ES-I3 (cell line): ENCODE data around the gene RAD51B.

Experiments used
- H3K36me3 ChIP-seq: 2 replicates; pipeline ENCODE4 v1.6.1; 2013; ENCODE audit warnings: mild to moderate bottlenecking, low read length, control low read depth, moderate library complexity; ENCODE audit not compliant: insufficient read depth
- H3K4me1 ChIP-seq: 2 replicates; pipeline ENCODE4 v1.6.1; 2013; ENCODE audit warnings: mild to moderate bottlenecking, control low read depth, low read length; ENCODE audit not compliant: insufficient read depth
- H3K9ac ChIP-seq: 2 replicates; pipeline ENCODE4 v1.6.1; 2013; ENCODE audit warnings: low read depth, mild to moderate bottlenecking, low read length, moderate library complexity
- H3K9me3 ChIP-seq: 2 replicates; pipeline ENCODE4 v1.6.1; 2013; ENCODE audit warnings: mild to moderate bottlenecking, low read length, moderate library complexity; ENCODE audit not compliant: control insufficient read depth, insufficient read depth

RAD51B gene

DNA sequence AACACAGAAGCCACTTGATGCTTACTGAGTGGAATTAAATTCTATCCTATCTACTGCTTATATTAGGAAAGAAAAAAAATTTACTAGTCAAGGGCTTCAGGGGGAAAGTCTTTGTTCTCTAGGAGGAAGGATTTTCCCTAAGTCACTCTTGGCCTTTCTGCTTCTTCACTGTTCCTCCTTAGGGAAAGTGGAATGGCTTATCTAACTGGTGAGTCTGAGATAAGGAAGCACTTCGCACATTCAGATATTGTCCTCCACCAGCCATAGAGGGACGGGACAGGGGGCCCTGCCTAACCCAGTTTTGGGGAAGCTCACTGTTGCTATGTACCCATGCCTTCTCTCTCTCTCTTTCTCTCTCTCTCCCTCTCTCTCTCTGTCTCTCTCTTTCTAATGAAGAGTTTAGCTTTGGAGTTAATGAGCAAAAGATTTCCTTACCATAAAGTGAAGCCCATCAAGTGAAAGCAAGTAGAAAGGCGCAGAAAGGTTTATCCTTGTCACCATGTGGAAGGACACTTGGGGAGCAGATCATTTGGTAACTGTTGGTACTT is 522.7 kb downstream of the RAD51B start:
- peaks cover 18% of the 10 kb centered on the region for H3K4me1 ChIP-seq
- no peaks in the 10 kb centered on the region for H3K36me3 ChIP-seq
- no peak overlapping the region for H3K9ac ChIP-seq
- H3K9me3 ChIP-seq = no peaks in the 10 kb centered on the region

- Histone ChIP-seq H3K9me3 (no peaks in the 10 kb centered on the region), H3K4me1 (peaks cover 18% of the 10 kb centered on the region)
These were observed 524.0 kb downstream of the RAD51B start for GRCh38 chr14:68343534-68344118.

GRCh38 chr14:68345738-68346137 is 526.2 kb downstream of the RAD51B start:
- Histone ChIP-seq H3K9me3 (no peaks in the 10 kb centered on the region), H3K4me1 (peaks cover 15% of the 10 kb centered on the region), H3K9ac (no peak overlapping the region), H3K36me3 (no peaks in the 10 kb centered on the region)

More at GRCh38 chr14:68343534-68344118, 524.0 kb downstream of the RAD51B start:
- no peaks in the 10 kb centered on the region for H3K36me3 ChIP-seq
- no peak overlapping the region for H3K9ac ChIP-seq

GRCh38 chr14:68346556-68347343 is 527.2 kb downstream of the RAD51B start:
- Histone ChIP-seq H3K4me1 (peaks cover 12% of the 10 kb centered on the region), H3K9ac (no peak overlapping the region), H3K9me3 (no peaks in the 10 kb centered on the region), H3K36me3 (no peaks in the 10 kb centered on the region)

GRCh38 chr14:68349900-68350629 is 530.5 kb downstream of the RAD51B start:
- Histone ChIP-seq H3K9ac (no peak overlapping the region), H3K4me1 (no peaks in the 10 kb centered on the region), H3K36me3 (no peaks in the 10 kb centered on the region), H3K9me3 (no peaks in the 10 kb centered on the region)

DNA sequence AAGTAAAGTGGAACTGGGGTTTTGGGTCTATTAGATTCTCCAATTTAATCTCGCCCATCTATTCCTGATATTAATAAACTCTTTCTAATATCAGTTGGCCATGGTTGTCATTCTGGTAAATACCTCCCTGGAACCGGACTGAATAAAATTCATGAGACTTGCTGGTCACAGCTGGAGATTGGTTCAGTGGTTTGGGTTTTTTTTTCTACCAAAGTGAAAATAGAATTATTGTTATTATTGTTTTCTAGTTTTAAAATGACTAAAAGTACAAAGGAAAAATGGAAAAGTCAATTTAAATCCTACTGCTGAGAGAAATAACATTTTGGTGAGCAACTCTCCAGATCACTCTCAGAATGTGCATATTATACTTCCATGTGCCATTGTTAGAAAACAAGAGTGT is 535.8 kb downstream of the RAD51B start:
- Histone ChIP-seq H3K4me1 (peaks cover 9% of the 10 kb centered on the region; the same call in 1 of the 2 replicates), H3K36me3 (no peaks in the 10 kb centered on the region), H3K9me3 (no peaks in the 10 kb centered on the region; the same call in 1 of the 2 replicates), H3K9ac (no peak overlapping the region)

DNA sequence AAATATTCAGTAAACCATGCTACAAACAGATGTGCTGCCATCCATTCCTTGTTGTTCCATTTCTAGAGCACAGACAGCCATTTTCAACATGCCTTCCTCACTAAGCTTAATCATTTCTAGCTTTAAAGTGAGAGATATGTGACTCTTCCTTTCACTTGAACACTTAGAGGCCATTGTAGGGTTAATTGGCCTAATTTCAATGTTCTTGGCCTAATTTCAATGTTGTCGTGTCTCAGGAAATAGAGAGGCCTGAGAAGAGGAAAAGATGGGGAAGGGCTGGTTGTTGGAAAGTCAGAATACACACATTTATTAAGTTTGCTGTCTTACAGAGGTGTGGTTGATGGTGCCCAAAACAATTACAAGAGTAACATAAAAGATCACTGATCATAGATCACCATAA is 538.2 kb downstream of the RAD51B start:
- no peaks in the 10 kb centered on the region; the same call in 1 of the 2 replicates for H3K9me3 ChIP-seq
- H3K9ac ChIP-seq = no peak overlapping the region
- H3K36me3 ChIP-seq = no peaks in the 10 kb centered on the region
- H3K4me1 ChIP-seq = peaks cover 18% of the 10 kb centered on the region

- no peaks in the 10 kb centered on the region for H3K36me3 ChIP-seq
- H3K4me1 ChIP-seq = peaks cover 23% of the 10 kb centered on the region
- H3K9ac ChIP-seq = no peak overlapping the region
- H3K9me3 ChIP-seq = no peaks in the 10 kb centered on the region; the same call in 1 of the 2 replicates
These were observed 538.9 kb downstream of the RAD51B start for GRCh38 chr14:68358500-68358899.

- Histone ChIP-seq H3K36me3 (no peaks in the 10 kb centered on the region), H3K9me3 (no peaks in the 10 kb centered on the region; the same call in 1 of the 2 replicates), H3K4me1 (peaks cover 23% of the 10 kb centered on the region), H3K9ac (no peak overlapping the region)
These were observed 539.6 kb downstream of the RAD51B start for GRCh38 chr14:68359022-68359836.

DNA sequence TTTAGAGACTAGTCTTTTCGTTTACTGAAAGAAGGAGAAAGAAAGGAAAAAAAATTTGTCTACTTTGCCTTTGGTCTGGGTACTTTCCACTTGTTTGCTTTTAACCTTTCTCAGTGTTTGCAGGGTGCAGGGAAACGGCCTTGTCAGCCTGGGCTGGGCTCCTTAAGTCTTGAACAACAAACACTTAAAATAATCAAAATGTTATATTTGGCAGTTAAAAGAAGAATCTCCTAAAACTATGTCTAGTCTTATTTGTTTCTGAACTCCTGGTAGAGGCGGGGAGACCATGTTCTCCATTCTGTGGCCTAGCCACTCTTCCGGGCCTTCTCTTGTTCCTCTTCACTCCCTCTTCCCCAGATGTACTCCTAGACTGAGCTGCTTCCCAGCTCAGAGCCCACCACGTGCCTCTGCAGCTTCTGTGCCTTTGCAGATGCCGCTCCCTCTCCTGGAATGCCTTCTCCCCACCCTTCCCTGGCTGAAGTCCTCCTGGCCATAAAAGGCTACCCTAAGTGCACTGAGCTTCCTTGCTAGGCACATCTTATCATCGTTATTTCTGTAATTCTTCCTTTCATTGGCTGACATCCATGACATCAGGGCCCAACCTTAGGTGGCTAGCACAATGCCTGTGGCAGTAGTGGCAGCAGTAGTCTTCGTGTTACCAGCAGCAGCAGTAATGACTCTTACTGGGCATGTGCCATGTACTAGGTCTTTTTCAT is 540.4 kb downstream of the RAD51B start:
- no peak overlapping the region for H3K9ac ChIP-seq
- H3K4me1 ChIP-seq = peaks cover 29% of the 10 kb centered on the region

GRCh38 chr14:68361231-68361630 is 541.7 kb downstream of the RAD51B start:
- no peak overlapping the region for H3K9ac ChIP-seq
- H3K36me3 ChIP-seq = no peaks in the 10 kb centered on the region
- H3K9me3 ChIP-seq = no peaks in the 10 kb centered on the region; the same call in 1 of the 2 replicates
- H3K4me1 ChIP-seq = peaks cover 31% of the 10 kb centered on the region

More for the DNA sequence above, 540.4 kb downstream of the RAD51B start:
- Histone ChIP-seq H3K36me3 (no peaks in the 10 kb centered on the region), H3K9me3 (no peaks in the 10 kb centered on the region; the same call in 1 of the 2 replicates)

- Histone ChIP-seq H3K9me3 (no peaks in the 10 kb centered on the region), H3K36me3 (no peaks in the 10 kb centered on the region), H3K4me1 (peaks cover 31% of the 10 kb centered on the region), H3K9ac (no peak overlapping the region)
These were observed 543.3 kb downstream of the RAD51B start for GRCh38 chr14:68362846-68363245.

- Histone ChIP-seq H3K9me3 (no peaks in the 10 kb centered on the region), H3K36me3 (no peaks in the 10 kb centered on the region), H3K4me1 (peaks cover 31% of the 10 kb centered on the region), H3K9ac (peak overlapping the region; percentile 61)
These were observed 543.9 kb downstream of the RAD51B start for GRCh38 chr14:68363466-68363842.
